Spleen (tissue), 11 donors: ENCODE measurements around the gene KDM6B. TPM values are rescaled to one million over a fixed set of nuclear protein-coding genes. Genes with fewer than 3 reads are reported as not detected.
A peak's percentile ranks its signal among the peaks of the same experiment; 100 is the strongest.

ENCODE experiments used
- DNase-seq: peaks from one replicate; pipeline ENCODE4 v3.0.0-alpha.2; 2020
- H3K27ac ChIP-seq, 8 donors: fragments of 200-600 bp; sonication (generic) in 7 of 8; 1 replicate in 4 of 8; 2 replicates in 4 of 8; pipeline versions ENCODE4 v1.5.0 to v1.8.0; 2016 to 2021; ENCODE audit warnings: inconsistent platforms in 4 of 8, mild to moderate bottlenecking in 4 of 8, moderate library complexity in 1 of 8
- H3K27me3 ChIP-seq, 7 donors: fragments of 200-600 bp; sonication (generic) in 6 of 7; replicated peaks in 1 of 7; 1 replicate in 4 of 7; 2 replicates in 3 of 7; pipeline versions ENCODE4 v1.5.0 to v1.8.0; 2016 to 2021; ENCODE audit warnings: inconsistent platforms in 3 of 7, mild to moderate bottlenecking in 1 of 7
- H3K36me3 ChIP-seq, 6 donors: fragments of 200-600 bp; sonication (generic) in 5 of 6; 1 replicate in 4 of 6; 2 replicates in 2 of 6; pipeline versions ENCODE4 v1.5.0 to v1.8.0; 2016 to 2021; ENCODE audit warnings: inconsistent platforms in 2 of 6
- H3K4me1 ChIP-seq, 6 donors: fragments of 200-600 bp; sonication (generic) in 5 of 6; 1 replicate in 3 of 6; 2 replicates in 3 of 6; pipeline versions ENCODE4 v1.5.0 to v1.8.0; 2016 to 2021; ENCODE audit warnings: inconsistent platforms in 3 of 6
- H3K4me3 ChIP-seq, 8 donors: fragments of 200-600 bp; sonication (generic) in 7 of 8; 1 replicate in 4 of 8; 2 replicates in 4 of 8; pipeline versions ENCODE4 v1.5.0 to v1.8.0; 2016 to 2021; ENCODE audit warnings: inconsistent platforms in 4 of 8, mild to moderate bottlenecking in 4 of 8, moderate library complexity in 2 of 8
- H3K9me3 ChIP-seq, 8 donors: fragments of 200-600 bp; sonication (generic) in 7 of 8; 1 replicate in 4 of 8; 2 replicates in 4 of 8; pipeline versions ENCODE4 v1.5.0 to v1.8.0; 2016 to 2021; ENCODE audit warnings: inconsistent platforms in 4 of 8
- CTCF ChIP-seq, 11 experiments: fragments of 200-600 bp in 7 of 11; fragments of 450-650 bp in 4 of 11; sonication (generic) in 4 of 11; IDR thresholded peaks in 8 of 11; conservative IDR thresholded peaks in 3 of 11; 1 replicate in 7 of 11; 2 replicates in 4 of 11; pipeline versions ENCODE4 v1.4.0 to v1.8.0; 2016 to 2021; ENCODE audit warnings: antibody characterized with exemption in 11 of 11, inconsistent platforms in 4 of 11, mild to moderate bottlenecking in 1 of 11
- POLR2A ChIP-seq, 3 donors: fragments of 450-650 bp; IDR thresholded peaks; one replicate each; pipeline ENCODE4 v1.5.1; 2017; ENCODE audit warnings: antibody characterized with exemption in 3 of 3, mild to moderate bottlenecking in 1 of 3
- POLR2AphosphoS5 ChIP-seq, 3 donors: sonication (generic); formaldehyde crosslinking; IDR thresholded peaks; one replicate each; pipeline ENCODE4 v1.5.1; 2017; ENCODE audit warnings: antibody characterized with exemption in 3 of 3
- WGBS, 5 donors: extraction: QIAGEN DNeasy Blood & Tissue Kit in 3 of 5; methylation state at CpG; one replicate each; pipeline versions ENCODE4 v1.1.5 to v1.1.7; 2013 to 2018; 5-methylcytosine and 5-hydroxymethylcytosine counted together
- intact Hi-C: fragments of 100-400 bp; cut with DNase I; formaldehyde crosslinking; loops from one replicate; pipeline ENCODE4 v1.15.0; 2023; ENCODE audit warnings: low total_unique reads
- polyA plus RNA-seq, 3 donors: library from polyadenylated mRNA; stranded (reverse); fragments of 200-250 nt; gene quantifications; one replicate each; pipeline ENCODE4 v1.2.1, GENCODE V29; 2013
- total RNA-seq, 7 donors: library from RNA; depleted of rRNA in 3 of 7; stranded (reverse); fragments of >200 nt in 3 of 7; fragmentation: NEBNext Ultra II Directional in 4 of 7; extraction: Animal tissue kit (Norgen Biotek cat#: 25700) in 4 of 7; gene quantifications; one replicate each; pipeline versions ENCODE4 v1.1.0 to v1.2.1, GENCODE V29; 2016 to 2021
- donor health status: healthy with polysubstance abuse.
- donor health status: DM: no; HTN: no; CAD: no; lungs with moderate emphysema.
- donor health status: DM: no; HTN: no; CAD: no.
- donor health status: Bipolar disorder and iron deficiency.
- donor health status: healthy.
- donor health status: DM: no; HTN: no; CAD: no.
- donor health status: DM: yes; HTN: yes; CAD: no.

KDM6B gene
- total and polyA plus RNA-seq, 10 donors, result 2.9 to 110 (median 48.8) TPM

- peak overlapping the region; percentile 68 to 91 (median 77) for H3K4me3 ChIP-seq
- peaks cover 31 to 87% (median 49%) of the 10 kb centered on the region in 6 donors for H3K4me1 ChIP-seq
- intact Hi-C loops, result no loop called here
- H3K9me3 ChIP-seq, result no peaks in the 10 kb centered on the region
- no peaks in the 10 kb centered on the region for H3K27me3 ChIP-seq
- WGBS, 5 donors, result 0 to 1% (median 0%) methylated on average over 43 to 59 of the region's 61 CpGs
- TF ChIP-seq POLR2AphosphoS5 (IDR thresholded peaks at IDR 0.05) (peak; percentile 65 to 83 (median 73)), CTCF (IDR thresholded peaks at IDR 0.05 in 8 of 11, conservative IDR thresholded peaks at IDR 0.05 in 3 of 11) (no peak), POLR2A (IDR thresholded peaks at IDR 0.05) (peak in 2 of 3 donors; percentile 52 to 57)
- peaks cover 0 to 55% (median 32%) of the 10 kb centered on the region in 6 donors for H3K36me3 ChIP-seq
- peak overlapping the region; percentile 92 to 100 (median 97) for H3K27ac ChIP-seq
- peak; percentile 97 for DNase-seq
Measured at GRCh38 chr17:7843536-7844291, 9.7 kb downstream of the KDM6B start.

GRCh38 chr17:7844292-7845154, 10.5 kb downstream of the KDM6B start:
- peak overlapping the region; percentile 68 to 91 (median 77) for H3K4me3 ChIP-seq
- H3K4me1 ChIP-seq, result peaks cover 24 to 87% (median 41%) of the 10 kb centered on the region in 6 donors
- peaks cover 0 to 61% (median 41%) of the 10 kb centered on the region in 6 donors for H3K36me3 ChIP-seq
- 0 to 1% (median 0%) methylated on average over 53 to 71 of the region's 71 CpGs for WGBS, 5 donors
- peak; percentile 96 for DNase-seq
- TF ChIP-seq POLR2A (IDR thresholded peaks at IDR 0.05) (peak in 1 of 3 donors; percentile 75), CTCF (IDR thresholded peaks at IDR 0.05 in 8 of 11, conservative IDR thresholded peaks at IDR 0.05 in 3 of 11) (peak in 1 of 11 experiments; percentile 26), POLR2AphosphoS5 (IDR thresholded peaks at IDR 0.05) (peak; percentile 91 to 96 (median 95))
- no peaks in the 10 kb centered on the region for H3K27me3 ChIP-seq
- no peaks in the 10 kb centered on the region for H3K9me3 ChIP-seq
- peak overlapping the region; percentile 92 to 100 (median 97) for H3K27ac ChIP-seq
- intact Hi-C loops, result no loop called here

DNA sequence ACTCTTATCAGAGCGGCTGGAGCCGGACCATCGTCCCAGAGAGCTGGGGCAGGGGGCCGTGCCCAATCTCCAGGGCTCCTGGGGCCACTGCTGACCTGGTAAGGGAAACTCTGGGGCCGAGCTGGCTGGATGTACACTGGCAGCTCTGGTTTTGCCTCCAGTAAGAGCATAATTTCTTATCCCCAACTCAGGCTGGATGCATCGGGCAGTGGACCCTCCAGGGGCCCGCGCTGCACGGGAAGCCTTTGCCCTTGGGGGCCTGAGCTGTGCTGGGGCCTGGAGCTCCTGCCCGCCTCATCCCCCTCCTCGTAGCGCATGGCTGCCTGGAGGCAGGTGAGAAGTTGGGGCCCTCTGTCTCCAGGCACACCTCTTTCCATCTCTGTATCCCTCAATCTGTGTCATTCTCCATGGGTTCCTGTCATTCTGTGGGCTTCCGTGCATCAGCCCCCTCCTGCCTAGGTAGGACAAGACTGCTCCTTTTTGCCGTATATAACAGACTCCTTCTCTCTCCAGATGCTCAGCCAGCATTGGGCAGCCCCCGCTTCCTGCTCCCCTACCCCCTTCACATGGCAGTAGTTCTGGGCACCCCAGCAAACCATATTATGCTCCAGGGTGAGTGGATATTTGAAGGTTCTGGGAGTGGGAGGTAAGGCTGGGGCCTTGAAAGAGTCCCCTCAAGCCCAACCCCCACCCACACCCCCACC, 11.5 kb downstream of the KDM6B start:
- no peak for DNase-seq
- no peaks in the 10 kb centered on the region for H3K9me3 ChIP-seq
- peak overlapping the region; percentile 68 to 91 (median 77) for H3K4me3 ChIP-seq
- WGBS, 5 donors, result 81 to 86% (median 86%) methylated on average over 8 to 15 of the region's 15 CpGs
- intact Hi-C loops, result no loop called here
- peaks cover 3 to 61% (median 50%) of the 10 kb centered on the region in 6 donors for H3K36me3 ChIP-seq
- H3K27ac ChIP-seq, result peak overlapping the region; percentile 92 to 100 (median 97)
- TF ChIP-seq CTCF (IDR thresholded peaks at IDR 0.05 in 8 of 11, conservative IDR thresholded peaks at IDR 0.05 in 3 of 11) (no peak), POLR2AphosphoS5 (IDR thresholded peaks at IDR 0.05) (no peak), POLR2A (IDR thresholded peaks at IDR 0.05) (no peak)
- peaks cover 18 to 87% (median 31%) of the 10 kb centered on the region in 6 donors for H3K4me1 ChIP-seq
- no peaks in the 10 kb centered on the region for H3K27me3 ChIP-seq
